Heart left ventricle (tissue), 16 donors: ENCODE data around the gene IGFBP3. TPM values are rescaled to one million over a fixed set of nuclear protein-coding genes. Genes with fewer than 3 reads are reported as not detected.
A peak's percentile ranks its signal among the peaks of the same experiment; 100 is the strongest.

Experiments
- ATAC-seq, 4 donors: fragments of 200-7000 bp; cut with Tn5 transposase; one replicate each; pipeline ENCODE4 v1.9.1; 2020 to 2022; ENCODE audit warnings: moderate library complexity in 4 of 4, mild to moderate bottlenecking in 3 of 4, moderate number of reproducible peaks in 1 of 4
- DNase-seq, 5 donors: peaks; one replicate each; pipeline ENCODE4 v3.0.0-alpha.2; 2020
- H3K27ac ChIP-seq, 12 donors: fragments of 200-600 bp; sonication (generic) in 4 of 12; one replicate each; pipeline versions ENCODE4 v1.5.0 to v1.8.0; 2016 to 2022; ENCODE audit warnings: mild to moderate bottlenecking in 2 of 12
- H3K27me3 ChIP-seq, 9 donors: fragments of 200-600 bp; sonication (generic) in 2 of 9; one replicate each; pipeline versions ENCODE4 v1.5.1 to v1.8.0; 2016 to 2022; ENCODE audit warnings: mild to moderate bottlenecking in 3 of 9
- H3K36me3 ChIP-seq, 9 donors: fragments of 200-600 bp; sonication (generic) in 2 of 9; one replicate each; pipeline versions ENCODE4 v1.5.0 to v1.8.0; 2018 to 2022; ENCODE audit warnings: mild to moderate bottlenecking in 2 of 9
- H3K4me1 ChIP-seq, 12 donors: fragments of 200-600 bp; sonication (generic) in 4 of 12; one replicate each; pipeline versions ENCODE4 v1.5.0 to v1.8.0; 2016 to 2022; ENCODE audit warnings: mild to moderate bottlenecking in 3 of 12
- H3K4me3 ChIP-seq, 12 donors: fragments of 200-600 bp; sonication (generic) in 4 of 12; one replicate each; pipeline versions ENCODE4 v1.5.0 to v1.8.0; 2017 to 2022; ENCODE audit warnings: mild to moderate bottlenecking in 9 of 12, moderate library complexity in 4 of 12
- H3K9me3 ChIP-seq, 12 donors: fragments of 200-600 bp; sonication (generic) in 4 of 12; one replicate each; pipeline versions ENCODE4 v1.5.0 to v1.8.0; 2016 to 2022; ENCODE audit warnings: mild to moderate bottlenecking in 1 of 12
- POLR2A ChIP-seq, 2 donors: fragments of 450-650 bp; IDR thresholded peaks; one replicate each; pipeline ENCODE4 v1.6.1; 2017; ENCODE audit warnings: antibody characterized with exemption in 2 of 2, mild to moderate bottlenecking in 2 of 2, moderate library complexity in 2 of 2
- WGBS, 4 donors: extraction: QIAGEN DNeasy Blood & Tissue Kit in 2 of 4; methylation state at CpG; one replicate each; pipeline versions ENCODE4 v1.1.5 to v1.1.7; 2013 to 2018; 5-methylcytosine and 5-hydroxymethylcytosine counted together
- intact Hi-C, 10 donors: fragments of 100-400 bp; cut with DNase I; formaldehyde crosslinking; loops; one replicate each; pipeline versions ENCODE4 v1.11.1 to v1.14.2; 2022
- polyA plus RNA-seq, 2 donors: library from polyadenylated mRNA; stranded (reverse); fragments of 200-250 nt; gene quantifications; one replicate each; pipeline ENCODE4 v1.2.3, GENCODE V29; 2013
- total RNA-seq, 9 donors: library from RNA; depleted of rRNA in 2 of 9; stranded (reverse); fragments of >200 nt in 2 of 9; fragmentation: NEBNext Ultra II Directional in 3 of 9; extraction: Animal tissue kit (Norgen Biotek cat#: 25700) in 3 of 9; gene quantifications; one replicate each; pipeline versions ENCODE4 v1.1.0 to v1.2.4, GENCODE V29; 2016 to 2023
- TF ChIP-seq, protein P1 (sequence below), 12 donors: fragments of 200-600 bp; sonication (generic) in 4 of 12; IDR thresholded peaks; one replicate each; pipeline versions ENCODE4 v1.5.0 to v1.8.0; 2018 to 2022; ENCODE audit warnings: antibody characterized with exemption in 12 of 12, mild to moderate bottlenecking in 5 of 12
- donor health status: ischemic (EF 13 %, LVEDD 7.1; RV severe dilation, severe dysfunction).
- donor health status: healthy with polysubstance abuse.
- donor health status: DM: no; HTN: yes; CAD: no.
- donor health status: DM: no; HTN: no; CAD: no.
- donor health status: ischemic (EF 25% LVEDD 6.9; RV normal size, moderate dysfunction).
- donor health status: ischemic (EF 25% LVEDD 5.7; RV mildly dilated, moderate dysfunction).
- donor health status: healthy.
- donor health status: DM: yes; HTN: yes; CAD: no.
- donor health status: ischemic (EF 35%, LVEDD 5.7; RV mildly dilated, moderate dysfunction).
- donor health status: nonischemic (EF 11% LVEDD 7.7; RV severe dilation, severe dysfunction).
- donor health status: DM: yes; HTN: yes; CAD: no.
- donor health status: PGD.
- donor health status: ischemic (EF 29% LVEDD 5.4; RV normal size, mild dysfunction).
- donor health status: nonischemic (EF 23%, LVEDD 6.1; RV moderate dilation, normal function).

Gene IGFBP3
- total and polyA plus RNA-seq, 11 donors, result 18.1 to 165 (median 66.3) TPM

DNA sequence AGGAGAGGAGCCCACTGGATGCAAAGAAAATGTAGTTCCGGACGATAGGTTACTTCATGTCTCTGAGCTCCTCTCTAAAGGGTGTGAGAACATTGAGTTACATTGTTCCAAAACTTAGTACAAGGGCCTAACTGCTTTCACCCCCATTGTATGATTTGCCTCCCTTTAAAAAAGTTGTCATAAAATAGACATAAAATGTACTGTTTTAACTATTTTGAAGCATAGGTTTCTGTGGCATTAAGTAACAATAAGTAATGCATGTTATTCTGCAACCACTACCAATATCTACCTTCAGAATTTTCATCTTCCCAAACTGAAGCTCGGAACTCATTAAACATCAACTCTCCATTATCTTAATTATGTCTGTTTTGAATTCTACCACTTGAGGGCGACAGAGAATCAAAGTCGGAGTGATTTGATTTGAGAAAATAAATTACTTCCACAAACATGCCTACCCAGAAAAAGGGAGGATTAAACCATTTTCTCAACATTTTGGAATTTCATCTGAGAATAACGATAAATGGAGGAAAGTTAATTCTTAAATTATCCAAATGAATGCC lies 30.1 kb downstream of the IGFBP3 start:
- H3K36me3 ChIP-seq, result no peaks in the 10 kb centered on the region
- WGBS, 4 donors, result 34 to 42% (median 37%) methylated on average over 6 of the region's 6 CpGs
- no peaks in the 10 kb centered on the region for H3K9me3 ChIP-seq
- no peak overlapping the region for H3K4me3 ChIP-seq
- peaks cover 0 to 11% (median 5%) of the 10 kb centered on the region in 12 donors for H3K4me1 ChIP-seq
- ATAC-seq (no peak), DNase-seq (no peak)
- intact Hi-C loops, result loop anchor here in 3 of 10 donors (1.0 to 10.0 kb wide), 3 partner anchors 1290 to 1364 kb away; no protein-coding TSS in a partner anchor
- TF ChIP-seq, protein P1, sequence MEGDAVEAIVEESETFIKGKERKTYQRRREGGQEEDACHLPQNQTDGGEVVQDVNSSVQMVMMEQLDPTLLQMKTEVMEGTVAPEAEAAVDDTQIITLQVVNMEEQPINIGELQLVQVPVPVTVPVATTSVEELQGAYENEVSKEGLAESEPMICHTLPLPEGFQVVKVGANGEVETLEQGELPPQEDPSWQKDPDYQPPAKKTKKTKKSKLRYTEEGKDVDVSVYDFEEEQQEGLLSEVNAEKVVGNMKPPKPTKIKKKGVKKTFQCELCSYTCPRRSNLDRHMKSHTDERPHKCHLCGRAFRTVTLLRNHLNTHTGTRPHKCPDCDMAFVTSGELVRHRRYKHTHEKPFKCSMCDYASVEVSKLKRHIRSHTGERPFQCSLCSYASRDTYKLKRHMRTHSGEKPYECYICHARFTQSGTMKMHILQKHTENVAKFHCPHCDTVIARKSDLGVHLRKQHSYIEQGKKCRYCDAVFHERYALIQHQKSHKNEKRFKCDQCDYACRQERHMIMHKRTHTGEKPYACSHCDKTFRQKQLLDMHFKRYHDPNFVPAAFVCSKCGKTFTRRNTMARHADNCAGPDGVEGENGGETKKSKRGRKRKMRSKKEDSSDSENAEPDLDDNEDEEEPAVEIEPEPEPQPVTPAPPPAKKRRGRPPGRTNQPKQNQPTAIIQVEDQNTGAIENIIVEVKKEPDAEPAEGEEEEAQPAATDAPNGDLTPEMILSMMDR (IDR thresholded peaks at IDR 0.05), result peak; percentile 47 to 79 (median 62)
- TF ChIP-seq POLR2A (IDR thresholded peaks at IDR 0.05), result no peak
- H3K27me3 ChIP-seq, result peaks cover 8 to 53% (median 28%) of the 10 kb centered on the region in 9 donors
- H3K27ac ChIP-seq, result no peak overlapping the region

DNA sequence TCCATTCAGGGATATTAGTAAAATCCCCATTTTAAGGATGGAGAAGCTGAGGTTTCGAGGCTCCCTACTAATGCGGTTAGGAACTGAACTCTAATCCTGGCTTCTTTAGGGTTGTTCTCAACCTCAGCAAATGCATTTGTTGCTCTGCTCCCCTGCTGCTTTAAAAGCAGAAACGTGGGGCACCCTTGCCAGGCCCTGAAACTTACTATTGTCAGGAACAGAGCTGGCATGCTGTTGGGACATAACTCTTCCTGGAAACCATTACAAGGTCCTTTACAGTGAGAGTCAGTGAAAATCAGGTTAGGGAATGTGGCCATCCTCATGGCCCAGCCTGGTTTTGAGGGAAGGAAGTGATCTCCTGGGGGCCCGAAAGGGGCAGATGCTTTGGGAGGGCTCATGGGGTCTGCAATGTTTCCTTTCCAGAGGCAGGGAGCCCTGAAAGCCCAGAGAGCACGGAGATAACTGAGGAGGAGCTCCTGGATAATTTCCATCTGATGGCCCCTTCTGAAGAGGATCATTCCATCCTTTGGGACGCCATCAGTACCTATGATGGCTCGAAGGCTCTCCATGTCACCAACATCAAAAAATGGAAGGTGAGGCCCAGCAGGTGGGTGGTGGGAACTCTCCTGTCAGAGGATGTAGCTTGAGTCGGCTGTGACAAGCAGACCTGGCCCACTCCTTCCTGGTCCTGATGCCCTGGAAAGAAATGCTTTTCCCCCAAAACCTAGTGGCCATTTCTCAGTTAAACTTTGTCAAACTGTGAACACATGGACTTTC lies 30.8 kb downstream of the IGFBP3 start:
- Histone ChIP-seq H3K4me1 (peaks cover 0 to 11% (median 5%) of the 10 kb centered on the region in 12 donors), H3K36me3 (no peaks in the 10 kb centered on the region), H3K27ac (no peak overlapping the region), H3K4me3 (no peak overlapping the region), H3K9me3 (no peaks in the 10 kb centered on the region), H3K27me3 (peaks cover 8 to 59% (median 28%) of the 10 kb centered on the region in 9 donors)
- intact Hi-C loops, result loop anchor here in 2 of 10 donors (2.0 to 10.0 kb wide), 2 partner anchors 1290 to 1364 kb away; no protein-coding TSS in a partner anchor
- TF ChIP-seq POLR2A (IDR thresholded peaks at IDR 0.05), result no peak
- TF ChIP-seq, protein P1 (IDR thresholded peaks at IDR 0.05), result no peak
- WGBS, 4 donors, result 89 to 95% (median 92%) methylated on average over 8 of the region's 8 CpGs
- no peak for DNase-seq
- no peak for ATAC-seq

DNA sequence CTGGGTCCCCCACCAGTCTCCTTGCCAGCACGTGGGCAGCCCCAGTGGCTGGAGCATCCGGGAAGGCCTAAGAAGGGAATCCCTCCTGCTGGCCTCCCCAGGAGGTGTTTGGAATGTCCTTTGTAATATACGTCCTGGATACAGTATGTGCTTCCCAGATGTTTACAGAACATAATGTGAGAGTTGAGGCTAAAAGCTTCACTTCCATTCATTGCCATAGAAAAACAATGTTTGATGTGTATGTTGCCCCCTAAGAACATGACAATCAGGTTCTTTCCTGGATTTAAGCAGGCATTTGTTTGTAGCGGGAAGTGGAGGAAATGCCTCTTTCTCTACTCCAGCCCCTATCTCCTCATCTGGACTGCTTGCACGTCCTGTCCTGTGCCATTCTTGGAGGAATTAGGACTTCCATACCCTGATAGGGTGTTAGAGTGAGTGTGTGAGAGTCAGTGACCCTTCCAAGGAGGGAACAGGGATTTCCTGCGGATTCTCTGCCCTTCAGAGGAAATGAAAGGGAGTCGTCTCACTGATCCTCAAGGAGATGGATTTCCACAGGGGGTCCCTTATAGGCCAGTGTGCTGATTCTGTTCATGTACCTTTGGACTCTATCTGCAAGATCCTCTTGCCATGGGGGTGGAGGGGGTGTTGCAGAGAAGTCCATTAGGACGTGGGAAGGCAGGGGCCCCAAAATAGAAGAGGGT lies 31.6 kb downstream of the IGFBP3 start:
- H3K36me3 ChIP-seq, result no peaks in the 10 kb centered on the region
- TF ChIP-seq, protein P1 (IDR thresholded peaks at IDR 0.05), result no peak
- TF ChIP-seq POLR2A (IDR thresholded peaks at IDR 0.05), result no peak
- H3K27me3 ChIP-seq, result peaks cover 8 to 61% (median 28%) of the 10 kb centered on the region in 9 donors
- no peak overlapping the region for H3K4me3 ChIP-seq
- no peak overlapping the region for H3K27ac ChIP-seq
- DNase-seq (no peak), ATAC-seq (no peak)
- H3K9me3 ChIP-seq, result no peaks in the 10 kb centered on the region
- intact Hi-C loops, result loop anchor here in 2 of 10 donors (2.0 to 10.0 kb wide), 2 partner anchors 1291 to 1365 kb away; no protein-coding TSS in a partner anchor
- WGBS, 4 donors, result 57 to 67% (median 62%) methylated on average over 7 to 8 of the region's 8 CpGs
- peaks cover 0 to 11% (median 5%) of the 10 kb centered on the region in 12 donors for H3K4me1 ChIP-seq

DNA sequence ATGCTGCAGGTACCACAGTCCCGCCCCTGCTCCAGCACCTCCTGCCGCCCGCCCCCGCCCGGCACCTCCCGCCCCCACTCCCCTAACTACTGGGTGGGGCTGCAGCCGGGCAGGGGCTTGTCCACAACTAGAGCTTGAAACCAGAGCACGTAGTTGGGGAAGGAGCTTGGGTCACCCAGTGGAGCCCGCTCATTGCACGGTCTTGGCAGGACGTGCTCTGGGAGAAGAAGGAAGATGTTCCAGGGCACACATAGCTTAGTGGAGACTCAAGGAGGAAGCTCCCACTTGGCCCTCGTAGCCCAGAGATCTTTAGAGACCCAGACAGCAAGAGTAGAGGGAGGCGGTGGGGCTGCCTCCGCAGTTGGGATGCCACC lies 32.1 kb downstream of the IGFBP3 start:
- Histone ChIP-seq H3K27me3 (peaks cover 8 to 63% (median 28%) of the 10 kb centered on the region in 9 donors), H3K4me1 (peaks cover 0 to 11% (median 5%) of the 10 kb centered on the region in 12 donors), H3K36me3 (no peaks in the 10 kb centered on the region), H3K9me3 (no peaks in the 10 kb centered on the region), H3K4me3 (peak overlapping the region in 11 of 12 donors; percentile 6 to 45 (median 32)), H3K27ac (no peak overlapping the region)
- 20 to 47% (median 31%) methylated on average over 8 to 14 of the region's 14 CpGs for WGBS, 4 donors
- DNase-seq (no peak), ATAC-seq (no peak)
- intact Hi-C loops, result no loop called here
- TF ChIP-seq POLR2A (IDR thresholded peaks at IDR 0.05), result no peak
- TF ChIP-seq, protein P1 (IDR thresholded peaks at IDR 0.05), result no peak
